GM13976 (cell line): Measurements from ENCODE around the gene SHOX.
"Not testable (repeated sequence)": the region's sequence is repeated elsewhere in the genome, so short reads cannot be mapped to it uniquely, and the experiment has no call there.

ENCODE experiments used
- DNase-seq: peaks from one replicate; pipeline ENCODE4 v3.0.0; 2012; ENCODE audit warnings: low spot score
- in situ Hi-C: fragments of 300-500 bp; cut with MboI; formaldehyde crosslinking; loops from one replicate; pipeline ENCODE4 v1.12.0; 2022; ENCODE audit warnings: low sequenced_read_pairs, mixed read lengths, inconsistent platforms; ENCODE audit not compliant: unreplicated experiment
- TF ChIP-seq, protein P1 (sequence below): IDR thresholded peaks from 2 replicates; pipeline ENCODE4 v1.5.1; 2012; ENCODE audit warnings: borderline replicate concordance, mild to moderate bottlenecking; ENCODE audit not compliant: insufficient read depth; ENCODE audit errors: extremely low read depth, missing control alignments, control extremely low read depth

Gene SHOX

DNA sequence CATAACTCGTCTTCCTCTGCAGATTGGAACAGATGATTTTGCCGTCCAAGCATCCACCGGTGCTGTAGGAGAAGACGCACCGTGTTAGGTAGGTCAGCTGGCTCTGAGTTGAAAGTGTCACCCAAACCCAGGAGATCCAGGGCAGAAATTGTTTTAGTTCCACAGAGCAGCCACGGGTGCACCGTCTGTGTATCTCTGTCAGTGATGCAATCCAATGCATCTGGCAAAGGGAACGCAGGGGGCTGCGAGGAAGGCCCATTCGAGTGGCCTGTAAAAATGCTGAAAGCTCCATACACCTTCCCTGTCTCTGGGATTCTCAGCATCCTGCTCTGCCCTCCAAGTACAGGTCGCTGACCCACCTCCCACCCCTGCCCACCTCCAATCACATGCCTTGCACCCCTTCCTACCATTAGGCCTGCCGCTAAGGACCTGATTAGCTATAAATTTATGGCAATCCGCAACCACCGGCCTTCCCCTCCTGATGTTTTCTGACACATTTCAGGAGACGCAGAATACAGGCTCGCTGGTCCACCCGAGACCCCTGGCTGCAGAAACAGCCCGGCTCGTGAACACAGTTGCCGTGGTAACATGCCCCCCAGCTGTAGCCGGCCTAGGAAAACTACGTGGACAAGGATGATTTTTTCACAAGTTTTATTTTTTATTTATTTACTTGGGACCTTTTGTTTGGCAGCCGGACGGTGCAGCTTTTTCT, 39.7 kb upstream of the SHOX start:
- no peak for DNase-seq
- TF ChIP-seq, protein P1, sequence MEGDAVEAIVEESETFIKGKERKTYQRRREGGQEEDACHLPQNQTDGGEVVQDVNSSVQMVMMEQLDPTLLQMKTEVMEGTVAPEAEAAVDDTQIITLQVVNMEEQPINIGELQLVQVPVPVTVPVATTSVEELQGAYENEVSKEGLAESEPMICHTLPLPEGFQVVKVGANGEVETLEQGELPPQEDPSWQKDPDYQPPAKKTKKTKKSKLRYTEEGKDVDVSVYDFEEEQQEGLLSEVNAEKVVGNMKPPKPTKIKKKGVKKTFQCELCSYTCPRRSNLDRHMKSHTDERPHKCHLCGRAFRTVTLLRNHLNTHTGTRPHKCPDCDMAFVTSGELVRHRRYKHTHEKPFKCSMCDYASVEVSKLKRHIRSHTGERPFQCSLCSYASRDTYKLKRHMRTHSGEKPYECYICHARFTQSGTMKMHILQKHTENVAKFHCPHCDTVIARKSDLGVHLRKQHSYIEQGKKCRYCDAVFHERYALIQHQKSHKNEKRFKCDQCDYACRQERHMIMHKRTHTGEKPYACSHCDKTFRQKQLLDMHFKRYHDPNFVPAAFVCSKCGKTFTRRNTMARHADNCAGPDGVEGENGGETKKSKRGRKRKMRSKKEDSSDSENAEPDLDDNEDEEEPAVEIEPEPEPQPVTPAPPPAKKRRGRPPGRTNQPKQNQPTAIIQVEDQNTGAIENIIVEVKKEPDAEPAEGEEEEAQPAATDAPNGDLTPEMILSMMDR = no peak
- in situ Hi-C loops = no loop called here

DNA sequence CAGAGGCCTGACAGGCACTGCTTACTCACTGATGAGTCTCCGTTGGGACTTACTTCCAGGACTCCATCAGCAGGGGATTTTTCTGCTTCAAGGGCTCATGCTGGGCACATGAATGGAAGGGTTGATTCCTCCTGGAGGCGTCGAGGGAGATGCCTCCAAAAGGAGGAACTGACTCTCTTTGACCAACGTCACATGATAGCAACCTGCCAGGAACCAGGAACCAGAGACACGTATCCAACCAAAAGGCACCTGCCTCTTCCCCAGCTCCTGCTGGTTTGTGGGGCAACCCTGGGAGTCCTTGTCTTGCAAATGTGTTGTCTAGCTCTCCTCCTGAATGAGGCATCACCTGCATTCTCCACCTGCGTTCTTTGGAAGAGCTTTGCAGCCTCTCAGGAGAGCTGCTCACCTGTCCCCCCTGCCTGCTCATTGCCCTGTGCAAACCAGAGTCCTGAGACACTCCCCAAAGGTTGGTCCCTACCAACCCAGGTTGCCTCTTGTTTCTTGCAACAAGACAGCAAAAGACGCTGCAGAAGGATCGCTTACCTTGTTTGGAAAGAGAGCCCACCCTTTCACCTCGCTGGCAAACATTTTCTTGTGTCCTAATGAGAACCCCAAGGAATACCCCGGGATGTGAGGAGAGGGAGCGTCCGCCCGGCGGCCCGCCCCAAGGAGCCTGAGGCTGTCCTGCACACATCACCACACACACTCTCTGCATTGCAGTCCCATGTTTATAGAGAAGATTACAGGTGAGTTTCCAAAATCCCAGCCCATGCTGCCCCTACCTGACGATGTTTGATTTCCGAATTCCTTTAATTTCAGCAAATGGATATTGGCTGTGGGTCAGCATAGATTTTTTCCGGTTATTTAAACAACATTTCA, 30.5 kb upstream of the SHOX start:
- TF ChIP-seq, protein P1 = no peak
- in situ Hi-C loops = no loop called here
- no peak for DNase-seq

DNA sequence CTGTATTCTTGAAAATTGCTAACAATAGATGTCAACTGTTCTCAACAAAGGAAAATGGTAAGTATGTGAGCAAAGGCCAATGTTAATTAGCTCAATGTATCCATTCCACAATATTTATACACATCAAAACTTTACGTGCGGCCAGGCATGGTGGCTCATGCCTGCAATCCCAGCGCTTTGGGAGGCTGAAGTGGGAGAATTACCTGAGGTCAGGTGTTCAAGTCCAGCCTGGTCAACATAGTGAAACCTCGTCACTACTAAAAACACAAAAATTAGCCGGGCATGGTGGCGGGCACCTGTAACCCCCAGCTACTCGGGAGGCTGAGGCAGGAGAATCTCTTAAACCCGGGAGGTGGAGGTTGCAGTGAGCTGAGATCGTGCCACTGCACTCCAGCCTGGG, 27.6 kb upstream of the SHOX start:
- DNase-seq, in situ Hi-C loops: not testable (repeated sequence)

DNA sequence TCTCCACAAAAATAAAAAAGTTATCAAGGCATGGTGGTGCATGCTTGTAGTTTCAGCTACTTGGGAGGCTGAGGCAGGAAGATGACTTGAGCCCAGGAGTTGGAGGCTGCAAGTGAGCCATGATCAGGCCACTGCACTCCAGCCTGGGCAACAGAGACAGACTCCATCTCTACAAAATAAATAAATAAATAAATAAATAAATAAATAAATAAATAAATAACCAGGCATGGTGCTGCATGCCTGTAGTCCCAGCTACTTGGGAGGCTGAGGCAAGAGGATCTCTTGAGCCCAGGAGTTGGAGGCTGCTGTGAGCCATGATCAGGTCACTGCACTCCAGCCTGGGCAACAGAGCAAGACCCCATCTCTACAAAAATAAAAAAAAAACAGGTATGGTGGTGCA, 26.0 kb upstream of the SHOX start:
- DNase-seq, in situ Hi-C loops: not testable (repeated sequence)

DNA sequence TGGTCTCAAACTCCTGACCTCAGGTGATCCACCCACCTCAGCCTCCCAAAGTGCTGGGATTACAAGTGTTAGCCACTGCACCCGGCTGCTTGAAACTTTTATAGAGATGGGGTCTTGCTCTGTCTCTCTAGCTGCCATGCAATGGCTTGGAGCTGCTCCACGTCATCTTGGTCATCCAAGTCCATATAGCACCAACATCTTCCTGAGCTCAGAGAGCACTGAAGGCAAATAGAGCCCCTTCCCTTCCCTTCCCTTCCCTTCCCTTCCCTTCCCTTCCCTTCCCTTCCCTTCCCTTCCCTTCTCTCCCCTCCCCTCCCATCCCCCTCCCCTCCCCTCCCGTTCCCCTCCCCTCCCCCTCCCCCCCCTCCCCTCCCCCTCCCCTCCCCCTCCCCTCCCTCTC, 22.5 kb upstream of the SHOX start:
- in situ Hi-C loops = not testable (repeated sequence)

DNA sequence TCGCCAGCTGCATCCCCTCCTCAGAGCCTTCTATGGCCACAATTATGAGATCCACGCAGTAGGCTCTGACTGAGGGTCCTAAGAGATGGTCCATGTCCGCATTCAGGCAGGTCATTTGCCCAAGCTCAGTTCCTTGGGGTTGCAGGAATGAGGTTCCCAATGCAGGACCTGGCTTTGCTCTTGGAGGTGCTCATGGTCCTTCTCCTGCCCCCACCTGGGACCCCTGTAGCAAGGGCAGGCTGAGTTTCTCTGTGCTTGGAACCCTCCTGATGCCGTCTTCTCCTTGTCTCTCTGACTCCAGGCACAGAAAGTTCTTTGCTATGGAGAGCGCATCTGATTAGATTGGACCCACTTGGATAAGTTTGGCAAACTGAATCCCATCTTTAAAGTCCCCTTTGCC, 16.5 kb upstream of the SHOX start:
- TF ChIP-seq, protein P1 = no peak
- in situ Hi-C loops = no loop called here
- no peak for DNase-seq

More for the DNA sequence above, 22.5 kb upstream of the SHOX start:
- not testable (repeated sequence) for DNase-seq

DNA sequence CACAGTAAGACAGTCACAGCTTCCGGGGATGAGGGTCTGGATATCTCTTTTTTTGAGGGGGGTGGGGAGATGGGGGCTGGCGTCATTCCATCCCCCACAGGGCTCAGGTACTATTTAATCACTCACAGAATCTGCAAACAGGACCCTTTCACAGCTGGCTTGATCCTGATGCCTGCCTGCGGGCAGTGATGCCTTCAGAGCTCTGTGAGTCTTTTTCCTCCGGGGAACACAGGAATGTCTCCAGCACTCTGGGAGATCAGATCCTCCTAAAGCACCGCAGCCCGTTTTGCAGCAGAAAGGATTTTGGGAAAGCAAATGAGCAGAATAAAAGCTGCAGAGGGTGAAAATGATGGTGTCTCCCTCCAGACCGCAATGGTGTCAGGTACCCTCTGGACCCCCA, 13.2 kb upstream of the SHOX start:
- TF ChIP-seq, protein P1 = no peak
- in situ Hi-C loops = no loop called here
- no peak for DNase-seq

DNA sequence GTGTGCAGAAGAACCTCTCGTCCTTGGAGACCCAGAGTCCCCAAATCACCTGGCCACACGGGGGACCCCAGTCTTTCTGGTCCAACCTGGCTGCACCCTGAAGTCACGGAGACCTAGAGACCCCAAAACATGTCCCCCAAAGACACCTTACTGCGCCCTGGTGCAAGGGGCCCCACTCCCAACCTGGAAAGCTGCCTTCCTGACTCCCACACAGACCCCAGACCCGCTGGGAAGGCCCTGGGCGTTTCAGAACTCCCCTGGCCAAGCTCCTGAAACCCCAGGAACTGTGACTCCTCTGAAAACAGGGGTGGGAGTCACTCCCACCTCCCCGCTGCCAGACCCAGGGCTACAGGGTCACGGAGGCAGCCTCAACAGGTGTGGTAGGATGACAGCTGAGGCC, 12.7 kb upstream of the SHOX start:
- DNase-seq = no peak
- TF ChIP-seq, protein P1 = no peak
- in situ Hi-C loops = no loop called here

DNA sequence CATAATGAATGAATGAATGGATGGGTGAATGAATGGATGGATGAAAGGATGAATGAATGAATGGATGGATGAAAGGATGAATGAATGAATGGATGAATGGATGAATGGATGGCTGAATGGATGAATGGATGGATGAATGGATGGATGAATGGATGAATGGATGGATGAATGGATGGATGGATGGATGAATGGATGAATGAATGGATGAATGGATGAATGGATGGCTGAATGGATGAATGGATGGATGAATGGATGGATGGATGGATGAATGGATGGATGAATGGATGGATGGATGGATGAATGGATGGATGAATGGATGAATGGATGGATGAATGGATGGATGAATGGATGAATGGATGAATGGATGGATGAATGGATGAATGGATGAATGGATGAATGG, 12.3 kb upstream of the SHOX start:
- DNase-seq, in situ Hi-C loops: not testable (repeated sequence)
